Uterus (tissue), 2 donors: ENCODE results near the gene ALDH4A1.

Experiments
- CTCF ChIP-seq, 4 experiments: fragments of 200-600 bp in 2 of 4; fragments of 450-650 bp in 2 of 4; sonication (generic) in 2 of 4; IDR thresholded peaks; one replicate each; pipeline ENCODE4 v1.5.1; 2016 to 2019; ENCODE audit warnings: antibody characterized with exemption in 4 of 4, mild to moderate bottlenecking in 2 of 4, moderate library complexity in 1 of 4
- POLR2A ChIP-seq, 2 donors: fragments of 450-650 bp; IDR thresholded peaks; one replicate each; pipeline ENCODE4 v1.6.1; 2016; ENCODE audit warnings: antibody characterized with exemption in 2 of 2, mild to moderate bottlenecking in 1 of 2, moderate library complexity in 1 of 2

GRCh38 chr1:18869847-18870594 is 32.3 kb downstream of the ALDH4A1 start:
- TF ChIP-seq CTCF (IDR thresholded peaks at IDR 0.05) (no peak), POLR2A (IDR thresholded peaks at IDR 0.05) (no peak)
